ENCODE results near the gene ATAD3C. TPM values are rescaled to one million over a fixed set of nuclear protein-coding genes. Genes with fewer than 3 reads are reported as not detected.

Gene ATAD3C
- polyA plus RNA-seq, 3 donors = not detected

GRCh38 chr1:1438531-1439381 lies 10.7 kb upstream of the ATAD3C start:
- Histone ChIP-seq H3K27ac (ENCODE audit: low read depth in 1 of 2, low read length in 2 of 2) (no peak overlapping the region), H3K79me2 (ENCODE audit: insufficient read depth, low read length) (no peaks in the 10 kb centered on the region), H3K36me3 (replicated peaks in 1 of 2; ENCODE audit: control insufficient read depth in 1 of 2, insufficient read depth in 2 of 2, low read length in 2 of 2) (no peaks in the 10 kb centered on the region), H3K4me3 (replicated peaks in 1 of 3; ENCODE audit: low read depth in 2 of 3, low read length in 3 of 3) (no peak overlapping the region), H3K9me3 (replicated peaks in 1 of 2; ENCODE audit: control insufficient read depth in 1 of 2, insufficient read depth in 1 of 2, low read length in 2 of 2) (no peaks in the 10 kb centered on the region), H2AFZ (ENCODE audit: insufficient read depth, low read depth, low read length, poor library complexity, severe bottlenecking) (no peak overlapping the region), H3K4me1 (ENCODE audit: control insufficient read depth in 1 of 2, insufficient read depth in 2 of 2, low read length in 2 of 2) (peaks cover 8 to 18% of the 10 kb centered on the region in 2 donors), H3K9ac (ENCODE audit: insufficient read depth, low read length, poor library complexity, severe bottlenecking) (no peak overlapping the region), H4K20me1 (ENCODE audit: insufficient read depth, low read length) (no peaks in the 10 kb centered on the region), H3K4me2 (replicated peaks; ENCODE audit: extremely low read depth, low read length, poor library complexity, severe bottlenecking) (no peak overlapping the region), H3K27me3 (ENCODE audit: control insufficient read depth in 2 of 2, insufficient read depth in 2 of 2, low read length in 2 of 2) (peaks cover 19 to 35% of the 10 kb centered on the region in 2 donors)
- peak overlapping the region in 1 of 2 donors; percentile 39 for H3K4me3 Mint-ChIP-seq
- WGBS (ENCODE audit: insufficient coverage) = 92% methylated on average over 44 of the region's 45 CpGs
- H3K4me1 Mint-ChIP-seq = peaks cover 12% of the 10 kb centered on the region
- no peak for DNase-seq
- intact Hi-C loops (cut with micrococcal nuclease) = no loop called here
- no peak for TF ChIP-seq CTCF (IDR thresholded peaks at IDR 0.05)
- peak overlapping the region in 1 of 7 donors; percentile 14 for H3K27ac Mint-ChIP-seq
- peaks cover 0 to 8% (median 0%) of the 10 kb centered on the region in 7 donors for H3K9me3 Mint-ChIP-seq
- peaks cover 20 to 58% (median 31%) of the 10 kb centered on the region in 3 donors for H3K27me3 Mint-ChIP-seq (ENCODE audit: low read depth in 3 of 3)
- H3K36me3 Mint-ChIP-seq = peaks cover 1 to 2% of the 10 kb centered on the region in 2 donors

GRCh38 chr1:1439546-1440261 lies 9.8 kb upstream of the ATAD3C start:
- Mint-ChIP-seq H3K4me1 (peaks cover 12% of the 10 kb centered on the region), H3K36me3 (peaks cover 1 to 2% of the 10 kb centered on the region in 2 donors), H3K4me3 (no peak overlapping the region), H3K9me3 (peaks cover 0 to 8% (median 0%) of the 10 kb centered on the region in 7 donors), H3K27ac (no peak overlapping the region), H3K27me3 (ENCODE audit: low read depth in 3 of 3) (peaks cover 15 to 48% (median 25%) of the 10 kb centered on the region in 3 donors)
- no peaks in the 10 kb centered on the region for H3K79me2 ChIP-seq (ENCODE audit: insufficient read depth, low read length)
- no peak overlapping the region for H3K27ac ChIP-seq (ENCODE audit: low read depth in 1 of 2, low read length in 2 of 2)
- intact Hi-C loops (cut with micrococcal nuclease) = no loop called here
- H3K4me1 ChIP-seq (ENCODE audit: control insufficient read depth in 1 of 2, insufficient read depth in 2 of 2, low read length in 2 of 2) = peaks cover 8 to 15% of the 10 kb centered on the region in 2 donors
- H4K20me1 ChIP-seq (ENCODE audit: insufficient read depth, low read length) = no peaks in the 10 kb centered on the region
- WGBS (ENCODE audit: insufficient coverage) = 85% methylated on average over 79 of the region's 82 CpGs
- no peak overlapping the region for H3K9ac ChIP-seq (ENCODE audit: insufficient read depth, low read length, poor library complexity, severe bottlenecking)
- DNase-seq = no peak
- TF ChIP-seq CTCF (IDR thresholded peaks at IDR 0.05) = no peak
- H3K4me3 ChIP-seq (replicated peaks in 1 of 3; ENCODE audit: low read depth in 2 of 3, low read length in 3 of 3) = no peak overlapping the region
- H3K4me2 ChIP-seq (replicated peaks; ENCODE audit: extremely low read depth, low read length, poor library complexity, severe bottlenecking) = no peak overlapping the region
- no peaks in the 10 kb centered on the region for H3K36me3 ChIP-seq (replicated peaks in 1 of 2; ENCODE audit: control insufficient read depth in 1 of 2, insufficient read depth in 2 of 2, low read length in 2 of 2)
- no peak overlapping the region for H2AFZ ChIP-seq (ENCODE audit: insufficient read depth, low read depth, low read length, poor library complexity, severe bottlenecking)
- H3K27me3 ChIP-seq (ENCODE audit: control insufficient read depth in 2 of 2, insufficient read depth in 2 of 2, low read length in 2 of 2) = peaks cover 10 to 26% of the 10 kb centered on the region in 2 donors
- no peaks in the 10 kb centered on the region for H3K9me3 ChIP-seq (replicated peaks in 1 of 2; ENCODE audit: control insufficient read depth in 1 of 2, insufficient read depth in 1 of 2, low read length in 2 of 2)
